ENCODE measurements around the gene ZNF268.

The ZNF268 gene

DNA sequence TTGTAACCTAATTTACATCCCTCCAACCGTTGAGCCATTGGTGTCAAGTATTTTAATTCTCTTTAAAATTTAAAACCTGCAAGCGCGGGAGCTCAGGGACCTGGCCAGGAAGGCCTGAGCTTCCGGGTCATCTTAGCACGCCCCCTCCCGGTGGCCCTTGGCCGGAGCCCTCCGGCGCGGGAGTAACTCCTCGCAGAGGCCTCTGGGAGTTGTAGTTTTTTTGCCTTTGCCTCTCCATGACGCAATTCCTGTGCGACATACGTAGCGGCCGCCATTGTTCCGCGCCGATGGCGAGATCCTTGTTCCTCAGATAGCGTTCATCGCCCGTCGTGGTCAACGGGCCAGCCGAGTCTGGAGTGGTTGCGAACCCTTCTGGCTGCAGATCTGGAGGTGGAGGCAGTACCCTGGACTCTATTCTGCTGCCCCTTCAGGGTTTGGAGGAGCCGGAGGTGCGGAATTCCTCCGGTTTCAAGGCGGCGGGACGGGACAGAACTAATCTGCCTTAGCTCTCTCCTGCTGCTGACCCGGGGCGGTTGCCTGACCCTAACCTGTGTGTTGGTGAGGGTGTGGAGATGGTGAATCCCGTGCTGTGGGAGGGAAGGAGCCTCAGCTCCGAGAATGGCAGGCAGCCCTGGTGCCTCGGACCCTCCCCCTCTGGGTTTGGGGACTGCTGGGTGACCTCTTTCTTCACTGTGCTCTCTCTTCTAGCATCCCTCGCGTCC lies at the start of gene ZNF268:
Gene ZNF268, plus strand, starts transcription at position 258 of the 722 bp plus-strand sequence. CDS start 503 bp downstream, outside the sequence.
- DNase-seq (ENCODE audit: low spot score): peak; percentile 84

- DNase-seq (ENCODE audit: low spot score): no peak
Measured at GRCh38 chr12:133135747-133136146, 45.5 kb upstream of the ZNF268 start.

DNA sequence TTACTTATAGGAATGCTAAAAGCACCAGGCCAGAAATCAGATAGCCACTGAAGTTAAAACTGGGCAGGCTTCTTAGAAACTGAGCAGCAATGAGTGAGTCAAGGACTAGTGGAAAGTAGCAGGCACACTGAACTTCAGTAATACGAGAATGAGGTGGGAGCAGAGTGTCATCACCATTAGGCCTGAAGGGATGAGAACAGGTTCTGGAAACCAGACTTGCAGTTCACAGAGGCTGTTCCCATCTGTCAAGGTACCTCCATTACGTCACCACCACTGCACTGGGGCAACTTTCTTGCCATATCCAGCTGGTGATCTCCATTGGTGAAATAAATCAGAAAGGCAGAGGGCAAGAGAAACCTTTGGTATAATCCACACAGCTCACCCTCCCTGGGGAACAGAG lies 35.3 kb upstream of the ZNF268 start:
- DNase-seq (ENCODE audit: low spot score): no peak

GRCh38 chr12:133156125-133156690 lies 25.1 kb upstream of the ZNF268 start:
- no peak for DNase-seq (ENCODE audit: low spot score)

DNA sequence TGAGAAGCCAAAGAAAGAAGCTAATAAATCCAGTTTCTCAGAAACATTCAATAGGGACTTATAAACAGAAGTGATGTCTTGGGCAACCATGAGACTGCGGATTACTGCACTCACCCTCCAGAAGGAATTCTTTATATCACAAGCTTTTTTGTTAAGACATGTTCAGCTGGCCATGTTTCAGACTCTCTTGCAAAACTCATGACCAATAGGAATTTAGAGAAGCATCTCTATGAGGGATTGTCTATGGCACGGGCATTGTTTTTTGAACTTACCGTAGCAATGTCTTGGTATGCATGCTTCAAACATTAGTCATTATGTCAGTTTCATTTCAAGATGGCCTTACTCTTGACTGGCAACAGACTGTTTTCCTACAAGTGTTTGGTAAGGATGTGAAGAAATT lies 15.5 kb upstream of the ZNF268 start:
- no peak for DNase-seq (ENCODE audit: low spot score)

- no peak for DNase-seq (ENCODE audit: low spot score)
Measured at GRCh38 chr12:133172491-133172890, 8.8 kb upstream of the ZNF268 start.

DNA sequence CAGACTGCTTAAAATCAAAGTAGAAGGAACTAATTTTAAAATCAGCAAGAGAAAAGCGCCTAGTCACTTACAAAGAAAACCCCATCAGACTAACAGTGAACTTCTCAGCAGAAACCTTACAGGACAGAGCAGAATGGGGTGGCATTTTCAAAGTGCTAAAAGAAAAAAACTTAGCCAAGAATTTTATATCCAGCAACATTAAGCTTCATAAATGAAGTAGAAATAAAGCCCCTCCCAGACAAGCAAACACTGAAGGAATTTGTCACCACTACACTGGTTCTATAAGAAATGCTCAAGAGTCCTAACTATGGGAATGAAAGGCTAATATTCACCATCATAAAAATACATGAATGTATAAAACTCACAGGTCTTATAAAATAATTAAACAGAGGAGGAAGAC lies 6.4 kb upstream of the ZNF268 start:
- no peak for DNase-seq (ENCODE audit: low spot score)

DNA sequence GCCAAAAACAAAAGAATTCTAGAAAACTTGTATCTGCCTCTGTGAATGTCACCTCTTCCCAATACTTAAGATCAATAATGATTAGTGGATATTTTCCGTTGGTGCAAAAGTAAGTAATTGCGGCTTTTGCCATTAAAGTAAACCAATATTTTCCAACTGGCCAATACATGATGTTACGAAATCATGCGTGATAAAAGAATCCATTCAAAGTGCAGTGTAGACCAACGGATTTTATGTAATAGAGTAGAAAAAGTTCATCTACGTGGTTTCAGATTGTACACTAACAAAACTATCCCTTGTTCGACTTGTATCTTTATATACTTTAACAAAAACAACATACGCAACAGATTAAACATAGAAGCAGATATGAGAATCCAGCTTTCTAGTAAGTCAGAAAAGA lies 626 bp upstream of the ZNF268 start:
- no peak for DNase-seq (ENCODE audit: low spot score)

GRCh38 chr12:133190176-133190575 lies 8.9 kb downstream of the ZNF268 start:
- DNase-seq (ENCODE audit: low spot score): no peak

DNA sequence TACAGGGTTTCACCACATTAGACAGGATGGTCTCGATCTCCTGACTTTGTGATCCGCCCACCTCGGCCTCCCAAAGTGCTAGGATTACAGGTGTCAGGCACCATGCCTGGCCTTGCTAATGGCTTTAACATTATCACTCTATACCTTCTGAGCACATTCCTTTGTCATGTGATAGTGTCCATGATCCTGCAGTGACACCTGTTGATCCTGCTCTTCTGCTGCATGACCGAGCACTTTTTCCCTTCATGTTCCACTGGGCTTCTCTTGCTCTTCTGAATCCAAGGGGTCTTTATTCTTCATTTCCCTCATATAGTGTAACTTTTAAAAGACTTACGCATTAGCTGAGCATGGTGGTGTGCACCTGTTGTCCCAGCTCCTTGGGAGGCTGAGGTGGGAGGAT lies 11.6 kb downstream of the ZNF268 start:
- DNase-seq (ENCODE audit: low spot score): no peak

GRCh38 chr12:133201888-133202287 lies 20.6 kb downstream of the ZNF268 start:
- no peak for DNase-seq (ENCODE audit: low spot score)

GRCh38 chr12:133202493-133203343 lies 21.4 kb downstream of the ZNF268 start:
- DNase-seq (ENCODE audit: low spot score): no peak

GRCh38 chr12:133203344-133204263 lies 22.3 kb downstream of the ZNF268 start:
- DNase-seq (ENCODE audit: low spot score): no peak

DNA sequence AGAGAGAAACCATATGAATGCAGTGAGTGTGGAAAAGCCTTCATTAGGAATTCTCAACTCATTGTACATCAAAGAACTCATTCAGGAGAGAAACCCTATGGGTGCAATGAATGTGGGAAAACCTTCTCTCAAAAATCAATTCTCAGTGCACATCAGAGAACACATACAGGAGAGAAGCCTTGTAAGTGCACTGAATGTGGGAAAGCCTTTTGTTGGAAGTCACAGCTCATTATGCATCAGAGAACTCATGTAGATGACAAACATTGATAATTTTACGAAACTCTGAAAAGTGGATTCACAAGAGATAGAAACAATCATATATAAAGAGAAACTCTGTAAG lies 22.9 kb downstream of the ZNF268 start:
- DNase-seq (ENCODE audit: low spot score): no peak

DNA sequence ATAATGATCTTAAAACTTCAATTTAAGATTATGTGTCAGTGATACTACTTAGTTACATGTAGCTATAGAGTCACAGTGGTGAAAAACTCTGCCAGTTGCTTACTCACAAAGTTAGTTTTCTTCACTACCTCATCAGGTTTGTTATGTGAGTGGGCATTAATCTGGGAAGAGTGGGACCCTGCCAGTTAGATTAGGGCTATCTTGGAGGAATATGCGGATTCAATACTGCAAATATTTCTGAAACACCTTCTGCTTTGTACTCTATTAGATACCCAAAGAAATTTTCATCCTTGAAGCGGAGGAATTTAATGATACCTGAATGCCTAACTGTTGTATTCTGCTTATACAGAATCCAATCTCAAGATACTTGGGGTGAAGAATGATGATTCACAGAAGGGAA lies 25.1 kb downstream of the ZNF268 start:
- DNase-seq (ENCODE audit: low spot score): no peak

GRCh38 chr12:133215724-133216123 lies 34.4 kb downstream of the ZNF268 start:
- no peak for DNase-seq (ENCODE audit: low spot score)

DNA sequence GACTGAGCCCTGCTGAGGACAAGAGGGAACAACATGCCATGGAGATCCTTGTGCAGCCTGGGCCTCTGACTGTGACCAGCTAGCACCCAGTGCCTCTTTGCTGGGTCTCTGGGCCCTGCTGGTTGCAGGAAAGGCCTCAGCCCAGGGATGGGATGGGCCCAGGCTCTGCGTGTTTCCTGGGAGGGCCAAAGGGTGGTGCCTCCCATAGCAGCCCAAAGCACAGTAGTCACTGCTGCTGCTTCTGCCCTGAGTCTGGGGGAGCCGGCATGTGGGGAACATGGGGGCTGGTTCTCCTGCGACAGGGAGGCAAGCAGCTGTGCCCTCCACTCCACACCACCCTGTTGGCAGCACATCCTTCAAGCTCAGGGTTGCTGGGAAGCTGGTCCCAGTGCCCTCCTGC lies 35.9 kb downstream of the ZNF268 start:
- DNase-seq (ENCODE audit: low spot score): no peak

- no peak for DNase-seq (ENCODE audit: low spot score)
Measured at GRCh38 chr12:133220521-133220920, 39.2 kb downstream of the ZNF268 start.

- DNase-seq (ENCODE audit: low spot score): no peak
Measured at GRCh38 chr12:133221241-133221640, 39.9 kb downstream of the ZNF268 start.

DNA sequence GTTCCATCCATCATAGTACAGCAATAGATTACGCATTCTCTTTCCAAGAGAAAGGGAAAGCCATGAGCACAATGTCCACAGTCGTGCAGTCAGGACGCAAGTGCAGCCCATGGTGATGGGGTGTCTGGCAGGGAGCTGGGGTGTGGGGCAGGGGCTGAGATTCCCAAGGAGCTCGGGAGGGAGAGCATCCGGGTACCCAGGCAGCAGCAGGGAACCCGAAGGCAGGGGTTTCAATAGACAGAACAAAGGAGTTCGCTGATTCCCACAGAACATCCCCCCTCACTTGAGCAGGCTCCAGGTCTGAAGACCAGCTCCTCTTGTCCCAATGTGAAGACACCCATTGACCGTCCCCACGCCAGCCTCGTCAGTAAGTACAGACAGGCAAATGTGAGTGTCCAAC lies 40.9 kb downstream of the ZNF268 start:
- no peak for DNase-seq (ENCODE audit: low spot score)

- DNase-seq (ENCODE audit: low spot score): no peak
Measured at GRCh38 chr12:133225527-133225926, 44.2 kb downstream of the ZNF268 start.

GRCh38 chr12:133226690-133227089 lies 45.4 kb downstream of the ZNF268 start:
- DNase-seq (ENCODE audit: low spot score): no peak
